ENCODE results near the gene MTCL1.

Gene MTCL1

GRCh38 chr18:8776013-8776943, 70.9 kb downstream of the MTCL1 start:
- DNase-seq = no peak

GRCh38 chr18:8777846-8778245, 72.5 kb downstream of the MTCL1 start:
- DNase-seq = no peak

DNA sequence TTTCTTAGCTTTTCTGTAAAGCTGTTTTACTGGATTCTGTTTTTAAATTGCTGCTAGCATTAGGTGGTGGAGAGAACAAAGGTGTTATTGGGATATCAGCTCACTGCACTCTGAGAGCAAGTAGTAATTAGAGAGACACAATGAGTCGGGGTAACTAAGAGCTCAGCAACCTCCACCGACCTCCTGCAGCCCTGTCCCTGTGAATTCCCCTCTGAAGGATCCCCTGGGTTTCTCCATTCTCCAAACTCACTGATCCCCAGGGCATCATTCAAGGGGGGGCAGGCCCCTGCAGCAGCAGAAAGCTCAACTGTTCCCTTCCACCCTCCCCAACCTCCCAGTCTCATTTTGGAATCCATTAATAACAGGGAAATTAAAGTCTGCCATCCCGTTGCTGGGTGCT, 73.0 kb downstream of the MTCL1 start:
- no peak for DNase-seq

- DNase-seq = no peak
These were observed 73.5 kb downstream of the MTCL1 start for GRCh38 chr18:8778824-8779223.

DNA sequence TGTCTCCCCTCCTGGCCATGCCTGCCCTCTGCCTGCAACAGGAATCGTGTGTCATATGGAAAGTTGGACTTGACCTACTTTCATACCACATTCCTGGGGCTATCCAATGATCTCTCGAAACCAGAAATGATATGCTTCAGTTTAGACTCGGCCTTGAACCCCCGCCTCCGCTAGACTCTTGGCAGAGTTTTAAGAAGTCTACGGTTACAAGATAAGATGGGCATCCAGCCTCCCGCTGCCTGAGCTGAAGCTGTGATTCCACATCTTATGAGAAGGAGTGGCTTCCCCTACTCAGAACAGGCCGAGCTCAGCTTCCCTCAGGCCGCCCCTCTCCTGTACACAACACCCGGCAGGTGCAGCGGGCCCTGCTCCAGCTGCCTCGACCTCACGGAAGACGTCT, 73.9 kb downstream of the MTCL1 start:
- DNase-seq = no peak

GRCh38 chr18:8780227-8780626, 74.9 kb downstream of the MTCL1 start:
- DNase-seq = no peak

DNA sequence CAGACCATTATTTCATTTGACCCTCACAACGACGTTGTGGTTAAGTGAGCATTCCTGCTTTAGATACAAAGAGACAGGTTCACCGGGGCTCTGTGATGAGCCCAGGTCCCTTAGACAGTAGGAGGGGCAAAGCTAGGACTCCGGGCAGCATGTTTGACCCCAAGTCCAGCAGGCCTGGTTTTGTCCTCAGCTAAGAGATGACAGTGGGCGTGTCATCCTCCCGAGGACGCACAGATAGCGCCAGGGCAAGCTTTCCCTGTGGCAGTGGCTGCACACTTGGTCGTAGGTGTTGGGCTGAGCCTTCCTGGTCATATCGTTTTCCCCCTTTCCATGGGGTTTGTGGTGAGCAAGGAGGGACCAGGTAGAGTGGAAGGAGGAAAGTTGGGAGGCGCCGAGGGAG, 76.3 kb downstream of the MTCL1 start:
- DNase-seq = no peak

DNA sequence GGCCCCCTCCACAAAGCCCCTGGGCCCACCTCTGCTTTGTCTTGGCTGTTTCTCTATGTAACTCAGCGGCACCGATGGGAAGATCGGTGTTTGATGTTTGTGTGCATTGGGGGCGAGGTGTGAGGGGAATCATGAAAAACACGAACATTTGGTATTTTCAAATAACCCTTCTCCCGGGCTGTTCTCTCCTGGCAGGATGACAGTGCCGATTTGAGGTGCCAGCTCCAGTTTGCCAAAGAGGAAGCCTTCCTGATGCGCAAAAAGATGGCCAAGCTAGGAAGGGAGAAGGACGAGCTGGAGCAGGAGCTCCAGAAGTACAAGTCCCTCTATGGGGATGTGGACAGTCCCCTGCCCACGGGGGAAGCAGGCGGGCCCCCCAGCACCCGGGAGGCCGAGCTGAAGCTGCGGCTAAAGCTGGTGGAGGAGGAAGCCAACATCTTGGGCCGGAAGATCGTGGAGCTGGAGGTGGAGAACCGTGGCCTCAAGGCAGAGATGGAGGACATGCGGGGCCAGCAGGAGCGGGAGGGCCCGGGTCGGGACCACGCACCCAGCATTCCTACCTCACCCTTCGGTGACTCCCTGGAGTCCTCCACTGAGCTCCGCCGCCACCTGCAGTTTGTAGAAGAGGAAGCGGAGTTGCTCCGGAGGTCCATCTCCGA, 78.1 kb downstream of the MTCL1 start:
- no peak for DNase-seq

- DNase-seq = no peak
These were observed 78.7 kb downstream of the MTCL1 start for GRCh38 chr18:8783994-8784530.

DNA sequence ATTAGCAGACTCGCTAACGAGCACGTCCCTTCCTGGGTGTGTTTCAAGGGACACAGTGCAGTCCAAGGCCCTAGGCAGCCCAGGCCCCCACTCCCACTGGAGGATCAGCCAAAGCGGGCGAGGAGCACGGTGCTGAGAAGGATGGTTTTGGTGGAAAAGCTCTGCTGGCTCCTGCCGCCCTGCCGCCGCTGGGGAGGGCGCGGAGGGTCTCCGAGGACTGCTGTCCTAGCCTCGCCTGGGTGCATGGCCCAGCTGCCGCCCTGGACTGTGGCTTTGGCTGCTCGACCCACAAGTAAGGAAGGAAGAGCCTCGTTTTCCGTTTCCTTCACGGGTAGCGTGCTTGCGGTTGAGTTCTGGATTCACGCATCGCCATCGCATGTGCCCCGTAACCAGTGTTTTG, 79.9 kb downstream of the MTCL1 start:
- DNase-seq = no peak

GRCh38 chr18:8785855-8786482, 80.6 kb downstream of the MTCL1 start:
- DNase-seq = no peak

DNA sequence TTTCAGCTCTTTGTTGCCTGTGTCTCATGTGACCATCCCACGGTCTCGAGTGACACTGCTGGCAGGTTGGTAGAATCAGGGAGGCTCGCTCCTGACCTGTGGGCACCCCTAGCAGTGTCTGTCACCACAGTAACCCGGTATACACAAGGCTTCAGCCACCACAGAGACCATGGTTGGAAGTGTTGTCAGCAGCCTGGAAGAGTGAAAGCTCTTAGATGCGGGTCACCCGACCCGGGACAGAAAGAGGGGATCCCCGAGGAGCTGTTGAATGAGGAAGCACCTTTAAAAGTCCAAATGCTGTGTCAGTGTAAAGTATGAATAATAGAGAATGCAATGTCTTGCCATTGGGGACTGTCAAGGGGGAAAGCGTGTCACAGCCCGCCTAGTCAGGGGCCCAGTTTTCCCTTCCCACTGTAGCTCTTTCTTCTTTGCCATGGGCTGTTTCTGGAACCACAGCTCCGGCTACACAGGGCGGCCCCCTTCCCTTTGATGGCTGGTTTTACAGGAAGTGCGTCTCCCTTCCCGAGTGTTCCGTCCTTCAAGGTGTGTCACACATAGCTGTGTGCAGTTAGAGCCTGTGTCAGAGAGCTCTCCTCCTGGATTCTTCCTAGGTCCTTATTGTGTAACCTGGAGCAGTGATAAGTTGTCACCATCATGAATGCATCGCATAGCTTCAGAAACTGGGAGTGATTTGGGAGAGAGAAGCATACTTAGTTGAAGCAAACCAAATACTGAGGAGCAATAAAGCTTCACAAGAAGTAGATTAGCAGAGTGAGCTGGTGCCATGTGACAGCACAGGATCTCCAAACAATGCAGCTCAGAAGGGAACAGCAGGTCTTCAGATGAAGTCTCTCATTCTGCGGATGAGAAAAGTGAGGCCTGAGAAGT, 81.4 kb downstream of the MTCL1 start:
- DNase-seq = no peak

DNA sequence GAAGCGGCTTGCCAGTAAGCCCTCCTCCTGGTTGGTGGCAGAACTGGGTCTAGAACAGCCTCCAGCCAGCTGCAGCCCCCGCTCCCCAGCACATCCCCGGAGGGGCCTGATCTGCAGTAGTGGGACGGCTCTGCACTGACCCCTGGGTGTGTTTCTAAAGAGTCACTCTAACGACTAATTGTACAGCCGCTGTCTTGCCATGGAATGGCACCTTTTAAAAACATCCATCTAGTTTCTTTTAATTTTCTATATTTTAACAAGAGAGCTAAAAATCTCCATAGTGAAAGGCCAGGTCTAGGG, 82.0 kb downstream of the MTCL1 start:
- DNase-seq = no peak

DNA sequence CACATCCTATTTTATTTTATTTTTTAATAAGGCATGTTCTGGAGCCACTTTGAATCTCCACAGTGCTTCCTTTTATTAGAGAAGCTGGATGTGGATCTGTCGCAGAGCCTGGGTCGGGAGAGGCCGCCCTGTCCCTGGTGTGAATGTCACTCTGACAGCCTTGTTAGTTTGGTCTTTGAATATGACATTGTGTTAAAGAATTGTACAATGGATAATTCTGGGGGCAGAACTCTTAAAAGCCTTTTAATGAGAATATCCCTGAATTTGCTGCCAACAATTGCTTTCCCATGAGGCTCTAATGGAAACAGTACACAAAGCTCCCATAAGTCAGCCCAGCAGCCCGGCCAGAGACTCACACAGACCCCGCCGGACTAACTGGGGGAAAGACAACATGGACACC, 82.4 kb downstream of the MTCL1 start:
- DNase-seq = no peak

DNA sequence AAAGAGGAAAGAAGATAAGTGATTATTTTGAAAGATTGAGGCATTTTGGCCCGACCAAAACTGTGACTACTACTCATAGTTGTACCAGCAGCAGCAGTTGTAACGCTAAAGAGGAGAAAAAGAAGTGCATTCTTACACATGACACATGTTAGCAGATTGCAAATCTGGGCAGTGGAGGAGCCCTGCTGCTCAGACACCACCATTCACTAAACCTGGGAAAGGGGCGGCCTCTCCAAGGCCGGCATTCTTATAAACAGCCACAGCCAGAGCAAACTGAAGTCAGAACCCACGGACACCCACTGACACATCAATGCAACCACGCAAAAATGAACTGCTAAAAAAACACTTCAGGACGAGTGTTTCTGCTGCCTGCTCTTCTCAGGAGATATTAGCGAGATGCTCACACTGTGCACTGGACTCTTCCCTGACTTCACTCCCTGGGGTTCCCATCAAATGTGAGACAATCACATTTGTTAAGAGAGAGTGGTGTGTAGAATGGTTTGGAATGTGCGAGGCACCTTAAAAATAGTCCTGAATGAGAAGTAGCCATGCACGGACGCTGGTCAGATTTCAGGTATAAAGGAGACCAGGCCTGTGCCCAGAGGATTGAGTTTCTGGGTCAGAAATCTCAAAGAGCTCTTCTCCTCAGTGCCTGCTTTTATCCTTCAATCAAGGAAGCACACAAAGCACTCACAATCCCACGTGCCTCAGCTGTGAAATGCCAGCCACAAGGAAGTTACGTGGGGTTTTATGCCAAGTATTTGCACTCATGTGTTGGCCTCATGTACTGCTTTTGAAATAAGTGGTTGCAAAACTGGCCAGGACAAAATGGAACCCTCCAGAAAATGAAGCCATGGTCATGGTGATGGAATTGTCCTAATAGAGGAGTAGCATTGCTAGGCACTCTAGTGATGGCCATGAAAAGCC, 83.4 kb downstream of the MTCL1 start:
- DNase-seq = no peak

- no peak for DNase-seq
These were observed 85.9 kb downstream of the MTCL1 start for GRCh38 chr18:8791171-8791651.

GRCh38 chr18:8792688-8793316, 87.4 kb downstream of the MTCL1 start:
- DNase-seq = no peak

- DNase-seq = no peak
These were observed 88.2 kb downstream of the MTCL1 start for GRCh38 chr18:8793445-8794155.

- DNase-seq = no peak
These were observed 89.0 kb downstream of the MTCL1 start for GRCh38 chr18:8794156-8794933.

- no peak for DNase-seq
These were observed 89.6 kb downstream of the MTCL1 start for GRCh38 chr18:8794934-8795280.
